Effector memory CD4-positive, alpha-beta T cell (primary cell): ENCODE results near the gene HOGA1.

Source experiments
- DNase-seq, 3 donors: peaks; one replicate each; pipeline ENCODE4 v3.0.0-alpha.2; 2020
- H3K27ac ChIP-seq: 2 replicates; pipeline ENCODE4 v1.7.0; 2013; ENCODE audit warnings: mild to moderate bottlenecking, low read length, moderate library complexity; ENCODE audit not compliant: insufficient read depth, poor library complexity, severe bottlenecking
- H3K27me3 ChIP-seq: replicated peaks from 2 replicates; pipeline ENCODE4 v1.7.0; 2013; ENCODE audit warnings: mild to moderate bottlenecking, low read length; ENCODE audit not compliant: insufficient read depth, control insufficient read depth, poor library complexity, severe bottlenecking
- H3K36me3 ChIP-seq: 2 replicates; pipeline ENCODE4 v1.7.0; 2013; ENCODE audit warnings: mild to moderate bottlenecking, low read length, moderate library complexity; ENCODE audit not compliant: control insufficient read depth, insufficient read depth
- H3K4me1 ChIP-seq: 2 replicates; pipeline ENCODE4 v1.7.0; 2013; ENCODE audit warnings: low read length, mild to moderate bottlenecking; ENCODE audit not compliant: control insufficient read depth, insufficient read depth, poor library complexity, severe bottlenecking
- H3K4me3 ChIP-seq: 2 replicates; pipeline ENCODE4 v1.7.0; 2013; ENCODE audit warnings: low read length, low read depth, mild to moderate bottlenecking; ENCODE audit not compliant: insufficient read depth, poor library complexity, severe bottlenecking
- H3K9me3 ChIP-seq: 2 replicates; pipeline ENCODE4 v1.7.0; 2013; ENCODE audit warnings: mild to moderate bottlenecking, low read length, moderate library complexity; ENCODE audit not compliant: control insufficient read depth

Gene HOGA1

GRCh38 chr10:97578171-97578844 lies 5.9 kb upstream of the HOGA1 start:
- H3K27ac ChIP-seq = no peak overlapping the region
- H3K4me3 ChIP-seq = no peak overlapping the region
- no peaks in the 10 kb centered on the region for H3K27me3 ChIP-seq
- no peaks in the 10 kb centered on the region for H3K4me1 ChIP-seq
- no peak for DNase-seq
- no peaks in the 10 kb centered on the region for H3K36me3 ChIP-seq
- no peaks in the 10 kb centered on the region for H3K9me3 ChIP-seq

- no peak for DNase-seq
- Histone ChIP-seq H3K27me3 (no peaks in the 10 kb centered on the region), H3K27ac (no peak overlapping the region), H3K36me3 (no peaks in the 10 kb centered on the region), H3K9me3 (no peaks in the 10 kb centered on the region), H3K4me1 (no peaks in the 10 kb centered on the region), H3K4me3 (no peak overlapping the region)
Measured at GRCh38 chr10:97580421-97581367, 3.5 kb upstream of the HOGA1 start.

DNA sequence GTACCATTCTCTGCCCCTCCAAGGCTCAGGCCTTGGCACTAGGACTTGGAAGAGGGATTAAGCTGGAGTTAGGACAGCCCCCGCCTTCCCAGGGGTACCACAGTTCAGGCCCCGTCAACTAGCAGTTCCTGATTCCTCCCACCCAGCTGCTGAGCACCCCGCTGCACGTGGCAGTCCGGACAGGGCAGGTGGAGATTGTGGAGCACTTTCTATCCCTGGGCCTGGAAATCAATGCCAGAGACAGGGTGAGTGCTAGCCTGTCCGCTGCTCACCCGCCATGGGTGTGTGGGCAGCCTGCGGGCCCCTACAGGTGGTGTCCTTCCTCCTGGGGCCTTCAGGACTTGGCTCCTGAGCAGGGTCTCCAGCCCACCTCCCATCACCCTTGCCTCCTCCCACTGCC lies 2.0 kb upstream of the HOGA1 start:
- no peak for DNase-seq
- Histone ChIP-seq H3K4me3 (no peak overlapping the region), H3K27me3 (no peaks in the 10 kb centered on the region)

GRCh38 chr10:97583476-97583875 lies 713 bp upstream of the HOGA1 start:
- no peaks in the 10 kb centered on the region for H3K9me3 ChIP-seq
- no peaks in the 10 kb centered on the region for H3K36me3 ChIP-seq
- H3K27ac ChIP-seq = no peak overlapping the region
- no peaks in the 10 kb centered on the region for H3K4me1 ChIP-seq
- no peak for DNase-seq
- no peak overlapping the region for H3K4me3 ChIP-seq
- no peaks in the 10 kb centered on the region for H3K27me3 ChIP-seq

More for the DNA sequence above, 2.0 kb upstream of the HOGA1 start:
- Histone ChIP-seq H3K36me3 (no peaks in the 10 kb centered on the region), H3K27ac (no peak overlapping the region), H3K4me1 (no peaks in the 10 kb centered on the region), H3K9me3 (no peaks in the 10 kb centered on the region)

- no peak overlapping the region for H3K27ac ChIP-seq
- no peaks in the 10 kb centered on the region for H3K4me1 ChIP-seq
- no peaks in the 10 kb centered on the region for H3K27me3 ChIP-seq
- DNase-seq = no peak
- H3K36me3 ChIP-seq = no peaks in the 10 kb centered on the region
- no peaks in the 10 kb centered on the region for H3K9me3 ChIP-seq
- no peak overlapping the region for H3K4me3 ChIP-seq
Measured at GRCh38 chr10:97584798-97585438, 729 bp downstream of the HOGA1 start.

- Histone ChIP-seq H3K9me3 (no peaks in the 10 kb centered on the region), H3K27ac (no peak overlapping the region), H3K27me3 (no peaks in the 10 kb centered on the region), H3K36me3 (no peaks in the 10 kb centered on the region), H3K4me3 (no peak overlapping the region), H3K4me1 (no peaks in the 10 kb centered on the region)
- DNase-seq = no peak
Measured at GRCh38 chr10:97585439-97585811, 1.2 kb downstream of the HOGA1 start.

DNA sequence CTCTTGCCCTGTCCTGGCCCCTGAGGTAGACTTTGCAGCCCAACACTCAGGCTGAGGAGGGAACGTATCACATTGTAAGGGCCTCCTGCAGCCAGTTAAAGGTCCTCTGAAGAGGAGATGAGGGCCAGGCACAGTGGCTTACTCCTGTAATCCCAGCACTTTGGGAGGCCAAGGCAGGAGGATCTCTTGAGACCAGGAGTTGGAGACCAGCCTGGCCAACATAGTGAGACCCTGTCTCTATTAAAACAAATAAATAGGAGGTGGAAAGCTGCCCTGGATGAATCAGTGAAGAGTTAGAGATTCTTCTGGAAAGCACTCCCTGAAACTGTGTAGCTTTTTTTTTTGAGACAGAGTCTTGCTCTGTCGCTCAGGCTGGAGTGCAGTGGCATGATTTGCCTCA lies 3.0 kb downstream of the HOGA1 start:
- H3K4me1 ChIP-seq = no peaks in the 10 kb centered on the region
- H3K9me3 ChIP-seq = no peaks in the 10 kb centered on the region
- DNase-seq = no peak
- H3K36me3 ChIP-seq = no peaks in the 10 kb centered on the region
- no peaks in the 10 kb centered on the region for H3K27me3 ChIP-seq
- no peak overlapping the region for H3K4me3 ChIP-seq
- H3K27ac ChIP-seq = no peak overlapping the region

- Histone ChIP-seq H3K27ac (no peak within 1 kb of the TSS), H3K27me3 (no peaks in the 10 kb centered on the region), H3K4me1 (no peaks in the 10 kb centered on the region), H3K4me3 (no peak within 1 kb of the TSS), H3K9me3 (no peaks in the 10 kb centered on the region), H3K36me3 (no peaks in the 10 kb centered on the region)
- DNase-seq = no peak
Measured at GRCh38 chr10:97589479-97589878, 5.3 kb downstream of the HOGA1 start, which contains the start of gene C10orf62. TSS of gene C10orf62 (plus strand) at chr10:97589721. CDS start at chr10:97589898, 177 bp downstream.

GRCh38 chr10:97590082-97590747 lies 6.0 kb downstream of the HOGA1 start:
- Histone ChIP-seq H3K9me3 (no peaks in the 10 kb centered on the region), H3K36me3 (no peaks in the 10 kb centered on the region), H3K27ac (no peak overlapping the region), H3K4me3 (no peak overlapping the region), H3K4me1 (no peaks in the 10 kb centered on the region), H3K27me3 (no peaks in the 10 kb centered on the region)
- no peak for DNase-seq
